ENCODE data around the gene PBX2. TPM values are rescaled to one million over a fixed set of nuclear protein-coding genes. Genes with fewer than 3 reads are reported as not detected.

PBX2 gene
- total and polyA plus RNA-seq, 10 of the 15 experiments (the other 5 are each of a cell fraction or from before 2014, with no cell fraction given), result 0.84 to 66.5 (median 20.6) TPM

- Histone ChIP-seq H3K27me3 (replicated peaks in 1 of 2; ENCODE audit: control insufficient read depth in 2 of 2, insufficient read depth in 2 of 2, low read length in 1 of 2) (peaks cover 3 to 4% of the 10 kb centered on the region in 2 experiments; a peak in 3 of 4 replicates), H3K36me3 (ENCODE audit: control insufficient read depth in 2 of 2, insufficient read depth in 2 of 2, low read length in 1 of 2) (no peaks in the 10 kb centered on the region), H3K27ac (ENCODE audit: control insufficient read depth, insufficient read depth) (no peak overlapping the region), H3K9me3 (replicated peaks; ENCODE audit: control insufficient read depth, insufficient read depth, low read length) (no peaks in the 10 kb centered on the region), H4K20me1 (ENCODE audit: control insufficient read depth, insufficient read depth) (no peaks in the 10 kb centered on the region), H3K4me2 (ENCODE audit: control insufficient read depth, insufficient read depth) (no peak overlapping the region), H3K9ac (ENCODE audit: control insufficient read depth, insufficient read depth, low read length) (no peak overlapping the region), H2AFZ (ENCODE audit: control insufficient read depth, low read depth, low read length) (no peak overlapping the region), H3K79me2 (ENCODE audit: control insufficient read depth, insufficient read depth, low read length) (no peaks in the 10 kb centered on the region), H3K4me1 (ENCODE audit: control insufficient read depth, insufficient read depth, low read length) (no peaks in the 10 kb centered on the region), H3K4me3 (no peak overlapping the region)
- BruUV-seq (replicated peaks), result no TSS peak
- in situ Hi-C loops (cut with MboI), result no loop called here
- RAD21 ChIA-PET (ENCODE audit: unreplicated experiment), result no interaction called here
- SMC1A ChIA-PET (ENCODE audit: uncharacterized antibody, unreplicated experiment), result interaction anchor here (0.8 kb wide), 1 partner anchor 11 kb away, joined by 3 read pairs; no protein-coding TSS in a partner anchor
- FAIRE-seq (no peak), ATAC-seq (no peak), DNase-seq (ENCODE audit: low read depth, low spot score) (no peak)
- POLR2A ChIA-PET, result no interaction called here
- CTCF ChIA-PET, result interaction anchor here (0.6 kb wide), 1 partner anchor 53 kb away, joined by 4 read pairs; no protein-coding TSS in a partner anchor
- intact Hi-C loops (cut with micrococcal nuclease; ENCODE audit: unreplicated experiment), result no loop called here
- WGBS (ENCODE audit: insufficient coverage, insufficient replicate concordance, low lambda C conversion rate, missing lambda C conversion rate), result 77% methylated on average over 4 of the region's 4 CpGs
- TF ChIP-seq SRF (IDR thresholded peaks at IDR 0.05; ENCODE audit: low read depth in 2 of 2, low read length in 2 of 2) (no peak), CUX1 (IDR thresholded peaks at IDR 0.05; ENCODE audit: insufficient replicate concordance, low read depth, low read length) (no peak), SKIL (IDR thresholded peaks at IDR 0.05; ENCODE audit: low read depth, poor library complexity, severe bottlenecking) (no peak), CHD4 (IDR thresholded peaks at IDR 0.05) (no peak), SP1 (IDR thresholded peaks at IDR 0.05; ENCODE audit: low read depth, low read length) (no peak), TBL1XR1 (IDR thresholded peaks at IDR 0.05; ENCODE audit: low read depth, low read length) (no peak), BCL11A (IDR thresholded peaks at IDR 0.05; ENCODE audit: low read depth, low read length) (no peak), USF2 (IDR thresholded peaks at IDR 0.05; ENCODE audit: borderline replicate concordance, low read depth, low read length) (no peak)
Measured at GRCh38 chr6:32215617-32216016, 25.6 kb upstream of the PBX2 start.
